GM21390 (cell line): ENCODE results near the gene ETFRF1.
A peak's percentile ranks its signal among the peaks of the same experiment; 100 is the strongest.

Experiments used
- ATAC-seq: cut with Tn5 transposase; IDR thresholded peaks from one replicate; pipeline ENCODE4 v1.9.1; 2021; ENCODE audit not compliant: unreplicated experiment

The ETFRF1 gene, protein sequence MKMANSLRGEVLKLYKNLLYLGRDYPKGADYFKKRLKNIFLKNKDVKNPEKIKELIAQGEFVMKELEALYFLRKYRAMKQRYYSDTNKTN

GRCh38 chr12:25195056-25195971 is at the start of gene ETFRF1, which contains the start of gene DNAI7:
Gene ETFRF1, plus strand, starts transcription at chr12:25195237. Its CDS starts 8,720 bp downstream, at chr12:25203957.
Gene DNAI7, minus strand, starts transcription at chr12:25195160. Its CDS starts 82 bp downstream, at chr12:25195078.
- ATAC-seq: peak; percentile 96

DNA sequence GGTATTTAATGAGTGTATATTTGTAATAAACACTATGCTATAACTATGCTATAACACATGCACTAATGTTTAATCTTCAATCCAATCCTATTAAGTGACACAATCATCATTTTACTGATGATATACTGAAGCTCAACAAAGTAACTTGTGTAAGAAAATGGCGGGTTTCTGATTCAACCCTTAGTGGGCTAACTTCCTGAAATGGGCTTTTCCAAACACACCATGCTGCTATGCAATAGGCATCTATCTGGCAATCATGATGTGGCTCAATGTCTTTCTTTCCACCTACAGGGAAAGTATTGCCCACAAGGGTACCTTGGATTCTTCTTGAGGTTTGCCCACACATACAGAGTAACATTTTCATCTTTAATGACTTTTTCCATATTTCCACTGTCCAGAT is 48.4 kb upstream of the ETFRF1 start:
- no peak for ATAC-seq

DNA sequence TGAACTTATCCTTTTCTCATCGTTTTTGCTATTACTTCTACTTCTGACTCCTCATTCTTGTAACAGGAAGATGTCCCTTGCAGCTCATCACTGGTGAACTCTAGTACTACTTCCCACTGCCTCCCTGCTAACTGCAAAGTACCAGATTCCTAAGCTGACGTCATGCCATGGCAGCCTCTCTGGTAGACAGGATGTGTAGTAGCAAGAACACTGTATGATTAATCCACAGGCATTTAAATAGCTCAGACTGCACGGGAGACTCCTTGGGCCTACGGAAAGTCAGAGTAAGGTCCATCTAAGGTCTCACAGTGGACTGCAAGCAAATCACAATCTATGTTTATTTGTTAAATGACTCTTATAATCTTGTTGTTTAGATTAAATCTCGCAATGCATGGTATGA is 43.6 kb upstream of the ETFRF1 start:
- ATAC-seq: no peak

GRCh38 chr12:25152055-25152454 is 43.0 kb upstream of the ETFRF1 start:
- ATAC-seq: no peak

DNA sequence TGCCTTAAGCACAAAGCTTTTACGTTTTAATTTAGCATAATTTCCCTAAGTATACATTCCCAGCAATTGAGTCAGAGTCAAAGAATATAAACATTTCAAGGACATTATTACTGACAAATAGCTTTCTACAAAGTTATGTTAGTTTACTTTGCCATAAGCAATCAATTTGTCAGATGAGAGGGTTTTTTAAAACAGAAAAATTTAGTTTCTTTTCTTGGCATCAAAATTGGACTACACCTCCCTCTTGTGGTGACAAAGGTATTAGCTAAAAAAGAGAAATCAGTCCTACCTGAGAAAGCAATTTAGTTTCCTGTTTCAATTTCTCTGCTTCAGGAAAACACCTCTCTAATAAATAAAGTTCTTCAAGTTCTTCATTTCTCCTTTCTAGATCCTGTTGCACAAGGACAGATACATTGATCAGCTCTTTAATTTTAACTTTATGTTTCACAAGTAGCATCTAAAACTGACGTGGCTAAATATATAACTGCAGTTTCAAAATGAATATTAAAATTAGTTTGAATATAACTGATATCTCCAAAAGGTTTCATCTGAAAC is 39.9 kb upstream of the ETFRF1 start:
- peak; percentile 71 for ATAC-seq

GRCh38 chr12:25156061-25156460 is 39.0 kb upstream of the ETFRF1 start:
- ATAC-seq: no peak

DNA sequence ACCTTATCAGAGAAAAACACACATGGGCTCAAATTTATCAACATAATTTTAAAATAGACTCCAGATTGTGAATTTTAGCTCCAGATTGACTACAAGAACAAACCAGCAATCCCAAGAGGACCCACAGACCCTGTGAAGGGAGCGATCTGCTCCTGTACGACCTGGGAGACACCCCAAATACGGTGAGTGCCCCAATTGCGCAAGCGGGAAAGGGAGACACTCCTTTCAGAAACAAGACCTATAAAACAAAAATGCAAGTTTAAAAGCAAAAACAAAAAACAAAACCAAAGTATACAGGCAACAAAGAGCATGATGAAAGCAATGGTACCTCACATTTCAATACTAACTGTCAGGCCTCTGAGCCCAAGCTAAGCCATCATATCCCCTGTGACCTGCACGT is 32.2 kb upstream of the ETFRF1 start:
- no peak for ATAC-seq

GRCh38 chr12:25182765-25183164 is 12.3 kb upstream of the ETFRF1 start:
- no peak for ATAC-seq

DNA sequence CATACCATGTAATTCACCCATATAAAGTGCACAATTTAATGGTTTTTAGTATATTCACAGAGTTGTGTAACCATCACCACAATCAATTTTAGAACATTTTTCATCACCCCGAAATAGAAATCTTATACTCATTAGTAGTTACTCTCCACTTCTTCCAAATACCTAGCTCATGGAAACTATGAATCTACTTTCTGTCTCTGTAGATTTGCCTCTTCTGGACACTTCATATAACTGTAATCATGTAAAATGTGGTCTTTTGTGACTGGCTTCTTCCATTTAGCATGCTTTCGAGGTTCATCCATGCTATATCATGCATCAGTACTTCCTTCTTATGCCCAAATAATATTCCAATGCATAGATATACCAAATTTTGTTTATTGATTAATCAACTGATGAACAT is 10.9 kb upstream of the ETFRF1 start:
- no peak for ATAC-seq

DNA sequence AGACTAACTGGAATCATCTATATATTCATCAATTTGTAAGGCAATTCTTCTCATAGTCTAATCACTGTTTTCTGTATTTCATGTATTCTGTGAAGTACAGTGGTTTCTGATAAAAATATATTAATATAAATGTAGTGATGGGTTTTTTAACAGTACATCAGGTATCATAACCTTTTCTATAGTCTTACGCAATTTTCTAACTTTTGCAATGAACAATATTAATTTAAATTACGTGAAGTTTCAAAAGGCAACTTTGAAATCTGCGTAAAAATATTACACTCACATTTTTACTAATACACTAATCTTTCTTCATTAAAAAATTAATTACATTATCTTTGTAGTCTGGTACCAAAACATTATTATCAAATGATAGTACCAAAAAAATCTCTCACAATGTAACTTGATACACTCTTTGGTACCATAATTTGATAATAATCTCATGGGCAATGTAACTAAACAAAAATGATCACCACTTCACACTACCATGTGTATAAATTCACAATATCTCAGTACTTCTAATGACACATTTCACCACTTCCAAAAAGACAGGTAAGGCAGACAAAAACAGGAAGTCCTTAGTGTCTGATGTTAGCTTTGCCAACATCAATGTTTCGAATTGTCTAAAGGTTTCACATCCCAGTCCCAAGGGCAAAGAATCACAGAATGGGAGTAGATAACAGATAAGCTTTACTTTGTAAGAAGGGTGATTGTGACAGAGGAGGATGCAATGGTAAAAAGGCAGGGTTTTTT is 8.8 kb upstream of the ETFRF1 start:
- ATAC-seq: peak; percentile 50

- peak; percentile 93 for ATAC-seq
Measured at GRCh38 chr12:25186788-25187402, 8.1 kb upstream of the ETFRF1 start.

DNA sequence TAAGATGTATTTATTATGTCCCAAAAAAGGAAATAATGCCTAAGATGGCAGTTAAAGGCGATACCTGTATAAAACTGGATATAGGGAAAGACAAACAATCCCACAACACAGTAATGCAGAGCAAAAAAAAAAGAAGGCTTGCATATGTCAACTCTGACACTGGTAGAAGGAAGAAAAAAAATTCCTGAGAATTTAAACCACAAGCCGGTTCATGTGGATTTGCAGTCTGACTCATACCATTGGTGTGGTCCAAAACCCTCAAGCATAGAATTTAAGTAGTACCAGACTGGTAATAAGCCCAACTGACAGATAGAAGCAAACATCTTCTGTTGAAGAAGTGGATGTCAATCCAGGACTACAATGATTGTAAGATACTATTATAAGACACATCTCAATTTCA is 7.3 kb upstream of the ETFRF1 start:
- ATAC-seq: no peak

DNA sequence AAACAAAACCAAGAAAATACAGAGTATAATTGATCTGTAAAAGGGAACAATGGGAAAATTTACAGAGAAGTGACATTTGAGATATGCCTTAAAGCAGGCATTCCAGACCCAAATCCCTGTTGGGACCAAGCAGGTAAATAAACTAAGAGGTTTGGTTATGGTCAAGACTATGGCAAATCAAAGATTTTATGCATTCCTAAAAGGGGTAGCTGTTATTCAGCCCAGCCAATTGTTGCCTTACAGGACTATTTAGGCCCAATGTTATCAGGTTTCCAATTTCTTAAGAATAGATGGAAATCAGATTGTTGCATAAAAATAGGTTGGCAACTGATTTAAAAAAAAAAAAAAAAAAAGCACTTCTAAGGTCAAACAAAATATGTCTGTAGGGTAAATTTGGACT is 5.4 kb upstream of the ETFRF1 start:
- ATAC-seq: no peak

GRCh38 chr12:25190793-25191192 is 4.2 kb upstream of the ETFRF1 start:
- no peak for ATAC-seq

GRCh38 chr12:25194214-25194613 is 823 bp upstream of the ETFRF1 start:
- no peak for ATAC-seq

GRCh38 chr12:25194722-25195055 is 348 bp upstream of the ETFRF1 start:
- no peak for ATAC-seq

DNA sequence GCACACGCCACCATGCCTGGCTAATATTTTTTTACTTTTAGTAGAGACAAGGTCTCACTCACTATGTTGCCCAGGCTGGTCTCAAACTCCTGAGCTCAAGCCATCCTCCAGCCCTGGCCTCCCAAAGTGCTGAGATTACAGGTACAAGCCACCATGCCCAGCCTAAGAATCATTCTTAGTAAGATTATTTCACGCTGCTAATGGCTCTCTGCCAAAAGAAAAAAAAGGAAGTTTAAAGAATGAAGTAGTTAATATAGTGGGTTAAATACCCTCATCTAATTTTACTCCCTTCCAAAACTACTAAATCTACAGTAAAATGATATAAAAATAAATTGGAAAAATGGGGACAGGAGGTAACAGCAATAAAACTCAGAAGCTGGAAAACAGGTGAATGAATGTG is 2.6 kb downstream of the ETFRF1 start:
- no peak for ATAC-seq

DNA sequence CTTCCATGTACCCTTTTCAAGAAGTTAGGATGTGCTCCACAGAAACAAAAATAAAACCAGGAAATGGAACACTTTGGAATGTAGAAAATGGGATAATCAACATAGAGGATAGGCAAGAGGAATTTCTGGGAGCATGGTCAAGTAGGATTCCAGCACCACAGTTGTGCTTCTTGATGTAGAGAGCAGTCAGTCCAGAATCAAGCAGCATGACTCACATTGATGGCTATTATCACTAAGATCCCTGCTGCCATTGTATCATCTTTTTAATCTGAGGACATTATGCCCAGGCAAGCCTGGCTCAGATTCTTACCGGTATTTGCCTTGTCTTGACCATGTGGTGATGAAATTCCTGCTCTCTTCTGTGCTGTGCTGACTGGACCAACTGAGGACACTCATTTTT is 5.7 kb downstream of the ETFRF1 start:
- no peak for ATAC-seq

DNA sequence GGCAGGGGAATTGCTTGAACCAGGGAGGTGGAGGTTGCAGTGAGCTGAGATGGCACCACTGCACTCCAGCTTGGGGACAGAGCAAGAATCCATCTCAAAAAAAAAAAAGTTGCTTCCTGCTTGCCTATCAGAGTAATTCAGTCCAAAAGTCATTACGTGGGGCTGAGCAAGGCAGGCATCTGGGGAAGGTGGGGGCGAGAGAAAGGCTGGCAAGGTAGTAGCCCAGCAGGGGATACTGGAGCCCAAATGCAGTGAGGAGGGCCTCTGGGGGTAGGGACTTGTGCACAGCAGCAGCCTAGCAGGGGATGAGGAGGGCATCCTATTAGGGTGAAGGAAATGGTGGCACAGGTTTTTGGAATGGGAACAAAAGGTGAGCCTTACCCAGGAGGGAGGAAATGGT is 7.1 kb downstream of the ETFRF1 start:
- no peak for ATAC-seq

GRCh38 chr12:25207411-25207810 is 12.4 kb downstream of the ETFRF1 start:
- no peak for ATAC-seq

GRCh38 chr12:25207846-25208245 is 12.8 kb downstream of the ETFRF1 start:
- no peak for ATAC-seq
